Adrenal gland (tissue), 12 donors: ENCODE measurements around the gene PTPRJ. TPM values are rescaled to one million over a fixed set of nuclear protein-coding genes. Genes with fewer than 3 reads are reported as not detected.
A peak's percentile ranks its signal among the peaks of the same experiment; 100 is the strongest.
"Not testable (repeated sequence)": the region's sequence is repeated elsewhere in the genome, so short reads cannot be mapped to it uniquely, and the experiment has no call there.

ENCODE experiments used
- DNase-seq, 7 donors: peaks; one replicate each; pipeline ENCODE4 v3.0.0-alpha.2; 2019 to 2020
- H3K27ac ChIP-seq, 5 donors: fragments of 200-600 bp; sonication (generic) in 4 of 5; 1 replicate in 3 of 5; 2 replicates in 2 of 5; pipeline versions ENCODE4 v1.5.1 to v1.8.0; 2016 to 2020; ENCODE audit warnings: mild to moderate bottlenecking in 1 of 5
- H3K27me3 ChIP-seq: fragments of 200-600 bp; 2 replicates; pipeline ENCODE4 v1.8.0; 2021
- H3K36me3 ChIP-seq, 2 donors: fragments of 200-600 bp; replicated peaks in 1 of 2; 1 replicate in 1 of 2; 2 replicates in 1 of 2; pipeline versions ENCODE4 v1.5.1 to v1.8.0; 2018 to 2022
- H3K4me1 ChIP-seq, 2 donors: fragments of 200-600 bp; replicated peaks in 1 of 2; 1 replicate in 1 of 2; 2 replicates in 1 of 2; pipeline versions ENCODE4 v1.5.1 to v1.8.0; 2018 to 2021
- H3K4me3 ChIP-seq, 4 donors: fragments of 200-600 bp; sonication (generic) in 3 of 4; one replicate each; pipeline ENCODE4 v1.5.1; 2016 to 2018
- H3K9me3 ChIP-seq, 3 donors: fragments of 200-600 bp; sonication (generic) in 1 of 3; replicated peaks in 1 of 3; 1 replicate in 2 of 3; 2 replicates in 1 of 3; pipeline versions ENCODE4 v1.5.1 to v1.8.0; 2016 to 2021
- CTCF ChIP-seq, 6 experiments: fragments of 450-650 bp in 4 of 6; fragments of 200-600 bp in 2 of 6; sonication (generic) in 1 of 6; IDR thresholded peaks; 1 replicate in 5 of 6; 2 replicates in 1 of 6; pipeline versions ENCODE4 v1.5.1 to v1.8.0; 2016 to 2021; ENCODE audit warnings: antibody characterized with exemption in 6 of 6, mild to moderate bottlenecking in 2 of 6, moderate library complexity in 1 of 6
- POLR2A ChIP-seq, 2 donors: fragments of 450-650 bp; IDR thresholded peaks; one replicate each; pipeline ENCODE4 v1.6.1; 2017; ENCODE audit warnings: antibody characterized with exemption in 2 of 2, mild to moderate bottlenecking in 2 of 2, moderate library complexity in 1 of 2
- WGBS, 4 donors: extraction: QIAGEN DNeasy Blood & Tissue Kit in 2 of 4; methylation state at CpG; one replicate each; pipeline versions ENCODE4 v1.1.5 to v1.1.7; 2013 to 2017; 5-methylcytosine and 5-hydroxymethylcytosine counted together
- intact Hi-C, 2 donors: fragments of 100-400 bp; cut with DNase I; formaldehyde crosslinking; loops; one replicate each; pipeline versions ENCODE4 v1.14.1 to v1.15.0; 2022 to 2023
- polyA plus RNA-seq, 3 donors: library from polyadenylated mRNA; stranded (reverse); fragments of 200-250 nt in 2 of 3; fragments of 350-450 nt in 1 of 3; fragmentation: Illumina TruSeq in 1 of 3; extraction: RNeasy Lipid Tissue Mini Kit (QIAGEN cat#74804) in 1 of 3; gene quantifications; one replicate each; pipeline ENCODE4 v1.2.3, GENCODE V29; 2013 to 2014
- total RNA-seq, 9 donors: library from RNA; depleted of rRNA in 4 of 9; stranded (reverse); fragments of >200 nt in 4 of 9; fragments of 120-200 nt in 1 of 9; fragmentation: NEBNext Ultra II Directional in 1 of 9; extraction: Animal tissue kit (Norgen Biotek cat#: 25700) in 1 of 9; gene quantifications; one replicate each; pipeline versions ENCODE4 v1.1.0 to v1.2.4, GENCODE V29; 2013 to 2023
- donor health status: healthy with polysubstance abuse.
- donor health status: Bipolar disorder and iron deficiency.
- donor health status: DM: yes; HTN: yes; CAD: no.
- donor health status: DM: no; HTN: no; CAD: no.
- donor health status: DM: no; HTN: no; CAD: no.
- donor health status: DM: yes; HTN: yes; CAD: no.

The PTPRJ gene
- total and polyA plus RNA-seq, 12 donors: 1.4 to 16.9 (median 10.2) TPM

GRCh38 chr11:47946682-47947559 is 33.4 kb upstream of the PTPRJ start:
- Histone ChIP-seq H3K4me1 (peaks cover 8 to 9% of the 10 kb centered on the region in 2 donors), H3K4me3 (no peak overlapping the region), H3K9me3 (no peaks in the 10 kb centered on the region), H3K27me3 (no peaks in the 10 kb centered on the region), H3K36me3 (no peaks in the 10 kb centered on the region), H3K27ac (no peak overlapping the region)
- DNase-seq: peak; percentile 74 to 88 (median 85)
- intact Hi-C loops: no loop called here
- WGBS, 4 donors: 13 to 48% (median 38%) methylated on average over 3 to 10 of the region's 10 CpGs
- no peak for TF ChIP-seq CTCF (IDR thresholded peaks at IDR 0.05)

- H3K27ac ChIP-seq: no peak overlapping the region
- no peaks in the 10 kb centered on the region for H3K9me3 ChIP-seq
- intact Hi-C loops: no loop called here
- no peaks in the 10 kb centered on the region for H3K27me3 ChIP-seq
- H3K36me3 ChIP-seq: no peaks in the 10 kb centered on the region
- DNase-seq: no peak
- no peak for TF ChIP-seq CTCF (IDR thresholded peaks at IDR 0.05)
- no peak for TF ChIP-seq POLR2A (IDR thresholded peaks at IDR 0.05)
- 50 to 71% (median 58%) methylated on average over 3 of the region's 3 CpGs for WGBS, 4 donors
- H3K4me1 ChIP-seq: peaks cover 8 to 9% of the 10 kb centered on the region in 2 donors
- H3K4me3 ChIP-seq: no peak overlapping the region
Observed at GRCh38 chr11:47948137-47948536, 32.2 kb upstream of the PTPRJ start.

- H3K27ac ChIP-seq, H3K4me1 ChIP-seq, H3K4me3 ChIP-seq, DNase-seq, H3K9me3 ChIP-seq, H3K27me3 ChIP-seq, H3K36me3 ChIP-seq, intact Hi-C loops: not testable (repeated sequence)
- WGBS, 4 donors: 79 to 87% (median 81%) methylated on average over 9 of the region's 9 CpGs
Observed at GRCh38 chr11:47949001-47949675, 31.2 kb upstream of the PTPRJ start.

GRCh38 chr11:47950396-47950795 is 30.0 kb upstream of the PTPRJ start:
- no peak for TF ChIP-seq POLR2A (IDR thresholded peaks at IDR 0.05)
- Histone ChIP-seq H3K9me3 (no peaks in the 10 kb centered on the region), H3K27ac (no peak overlapping the region), H3K4me3 (no peak overlapping the region), H3K36me3 (no peaks in the 10 kb centered on the region), H3K27me3 (no peaks in the 10 kb centered on the region), H3K4me1 (peaks cover 8 to 9% of the 10 kb centered on the region in 2 donors)
- intact Hi-C loops: no loop called here
- 43 to 62% (median 52%) methylated on average over 5 of the region's 5 CpGs for WGBS, 4 donors
- DNase-seq: peak in 1 of 7 donors; percentile 33

GRCh38 chr11:47951504-47951903 is 28.9 kb upstream of the PTPRJ start:
- H3K4me3 ChIP-seq, intact Hi-C loops, H3K27ac ChIP-seq, DNase-seq, H3K27me3 ChIP-seq, H3K4me1 ChIP-seq, H3K9me3 ChIP-seq, H3K36me3 ChIP-seq: not testable (repeated sequence)
- WGBS, 4 donors: 86 to 95% (median 91%) methylated on average over 12 of the region's 12 CpGs
